HEK293 (cell line): ENCODE data around the gene KRTAP4-6.
"Not testable (repeated sequence)": the region's sequence is repeated elsewhere in the genome, so short reads cannot be mapped to it uniquely, and the experiment has no call there.

Experiments used
- CTCF ChIA-PET: fragments of 350-600 bp; formaldehyde crosslinking; extraction: SDS; loops from one replicate; lab custom pipeline; 2021; ENCODE audit warnings: antibody characterized with exemption; lab: Yijun Ruan, JAX
- POLR2A ChIA-PET: fragments of 300-600 bp; formaldehyde crosslinking; extraction: SDS; loops from one replicate; lab custom pipeline; 2020; ENCODE audit warnings: antibody characterized with exemption, inconsistent platforms; lab: Yijun Ruan, JAX
- H3K27ac ChIP-seq: fragments of 200-500 bp; sonication (Bioruptor generic); 2 replicates; pipeline ENCODE4 v1.5.1; 2014; ENCODE audit warnings: low read depth, low read length, control low read depth, inconsistent platforms; ENCODE audit errors: extremely low read depth
- H3K36me3 ChIP-seq, 2 experiments: fragments of 200-500 bp in 1 of 2; sonication (Bioruptor generic) in 1 of 2; 1 replicate in 1 of 2; 2 replicates in 1 of 2; pipeline ENCODE4 v1.5.1; 2014 to 2017; ENCODE audit warnings: inconsistent platforms in 2 of 2, low read length in 2 of 2; ENCODE audit not compliant: control insufficient read depth in 2 of 2, insufficient read depth in 1 of 2
- H3K4me1 ChIP-seq: fragments of 200-500 bp; sonication (Bioruptor generic); 2 replicates; pipeline ENCODE4 v1.5.1; 2014; ENCODE audit warnings: mild to moderate bottlenecking, low read length, inconsistent platforms; ENCODE audit not compliant: control insufficient read depth, insufficient read depth
- H3K4me3 ChIP-seq: 2 replicates; pipeline ENCODE4 v1.5.1; 2011; ENCODE audit warnings: low read depth, mild to moderate bottlenecking, control low read depth, low read length, moderate library complexity
- H3K9me3 ChIP-seq: fragments of 200-500 bp; sonication (Bioruptor generic); 2 replicates; pipeline ENCODE4 v1.5.1; 2014; ENCODE audit warnings: low read depth, low read length, inconsistent platforms; ENCODE audit not compliant: control insufficient read depth, insufficient read depth
- GLIS2 ChIP-seq: fragments of 450-650 bp; formaldehyde crosslinking; IDR thresholded peaks from 2 replicates; pipeline ENCODE4 v1.5.1; 2016; ENCODE audit warnings: missing biosample characterization, missing genetic modification characterization
- PRDM2 ChIP-seq: fragments of 450-650 bp; formaldehyde crosslinking; IDR thresholded peaks from 2 replicates; pipeline ENCODE4 v1.5.1; 2016; ENCODE audit warnings: missing biosample characterization, missing genetic modification characterization, borderline replicate concordance
- SCRT1 ChIP-seq: fragments of 450-650 bp; formaldehyde crosslinking; IDR thresholded peaks from 2 replicates; pipeline ENCODE4 v1.5.1; 2016; ENCODE audit warnings: missing biosample characterization, missing genetic modification characterization, borderline replicate concordance
- SCRT2 ChIP-seq: fragments of 450-650 bp; formaldehyde crosslinking; IDR thresholded peaks from 2 replicates; pipeline ENCODE4 v1.5.1; 2016; ENCODE audit warnings: missing biosample characterization, missing genetic modification characterization
- SETDB1 ChIP-seq: IDR thresholded peaks from one replicate; pipeline ENCODE4 v1.6.1; 2017; ENCODE audit warnings: mild to moderate bottlenecking, low read length, moderate library complexity, mixed read lengths; ENCODE audit not compliant: insufficient read length
- ZFHX2 ChIP-seq: fragments of 450-650 bp; formaldehyde crosslinking; conservative IDR thresholded peaks from 2 replicates; pipeline ENCODE4 v1.5.1; 2016; ENCODE audit warnings: missing biosample characterization, missing genetic modification characterization
- ZIC2 ChIP-seq: fragments of 450-650 bp; formaldehyde crosslinking; IDR thresholded peaks from 2 replicates; pipeline ENCODE4 v1.5.1; 2016; ENCODE audit warnings: missing biosample characterization, missing genetic modification characterization
- ZNF366 ChIP-seq: fragments of 450-650 bp; formaldehyde crosslinking; conservative IDR thresholded peaks from 2 replicates; pipeline ENCODE4 v1.5.1; 2016; ENCODE audit warnings: missing biosample characterization, missing genetic modification characterization
- ZNF621 ChIP-seq: fragments of 450-650 bp; formaldehyde crosslinking; IDR thresholded peaks from 2 replicates; pipeline ENCODE4 v1.5.1; 2017; ENCODE audit warnings: missing biosample characterization, missing genetic modification characterization
- ZNF76 ChIP-seq: fragments of 450-650 bp; formaldehyde crosslinking; IDR thresholded peaks from 2 replicates; pipeline ENCODE4; 2016; ENCODE audit warnings: low read depth, missing biosample characterization, missing genetic modification characterization, borderline replicate concordance
- ZNF776 ChIP-seq: fragments of 450-650 bp; formaldehyde crosslinking; IDR thresholded peaks from 2 replicates; pipeline ENCODE4 v1.5.0; 2017; ENCODE audit warnings: missing biosample characterization, missing genetic modification characterization, borderline replicate concordance
- ZSCAN30 ChIP-seq: fragments of 450-650 bp; IDR thresholded peaks from 2 replicates; pipeline ENCODE4 v1.5.1; 2018; ENCODE audit warnings: missing biosample characterization, mild to moderate bottlenecking, missing genetic modification characterization, moderate library complexity
- TF ChIP-seq, protein P1 (sequence below): fragments of 450-650 bp; formaldehyde crosslinking; IDR thresholded peaks from 2 replicates; pipeline ENCODE4 v1.5.1; 2016; ENCODE audit warnings: missing biosample characterization, missing genetic modification characterization

Gene KRTAP4-6

DNA sequence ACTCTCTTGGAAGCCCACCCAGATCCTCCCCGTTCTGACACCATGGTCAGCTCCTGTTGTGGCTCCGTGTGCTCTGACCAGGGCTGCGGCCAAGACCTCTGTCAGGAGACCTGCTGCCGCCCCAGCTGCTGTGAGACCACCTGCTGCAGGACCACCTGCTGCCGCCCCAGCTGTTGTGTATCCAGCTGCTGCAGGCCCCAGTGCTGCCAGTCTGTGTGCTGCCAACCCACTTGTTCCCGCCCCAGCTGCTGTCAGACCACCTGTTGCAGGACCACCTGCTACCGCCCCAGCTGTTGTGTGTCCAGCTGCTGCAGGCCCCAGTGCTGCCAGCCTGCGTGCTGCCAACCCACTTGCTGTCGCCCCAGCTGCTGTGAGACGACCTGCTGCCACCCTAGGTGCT lies 35.0 kb downstream of the KRTAP4-6 start, which contains the start of gene KRTAP4-9:
KRTAP4-9 (plus strand) TSS at position 43 of the 400 bp plus-strand sequence; CDS start at position 43, 0 bp downstream.
- H3K4me1 ChIP-seq, H3K4me3 ChIP-seq, POLR2A ChIA-PET, CTCF ChIA-PET, H3K36me3 ChIP-seq, H3K9me3 ChIP-seq, H3K27ac ChIP-seq: not testable (repeated sequence)
- peak; percentile 79; the same call in 1 of the 2 replicates for TF ChIP-seq SCRT1
- TF ChIP-seq SCRT2 (tag by site-specific recombination) = peak; percentile 67

- H3K27ac ChIP-seq, H3K9me3 ChIP-seq, H3K4me3 ChIP-seq, H3K4me1 ChIP-seq, POLR2A ChIA-PET, CTCF ChIA-PET, H3K36me3 ChIP-seq: not testable (repeated sequence)
These were observed 35.8 kb downstream of the KRTAP4-6 start for GRCh38 chr17:41104386-41105038.

DNA sequence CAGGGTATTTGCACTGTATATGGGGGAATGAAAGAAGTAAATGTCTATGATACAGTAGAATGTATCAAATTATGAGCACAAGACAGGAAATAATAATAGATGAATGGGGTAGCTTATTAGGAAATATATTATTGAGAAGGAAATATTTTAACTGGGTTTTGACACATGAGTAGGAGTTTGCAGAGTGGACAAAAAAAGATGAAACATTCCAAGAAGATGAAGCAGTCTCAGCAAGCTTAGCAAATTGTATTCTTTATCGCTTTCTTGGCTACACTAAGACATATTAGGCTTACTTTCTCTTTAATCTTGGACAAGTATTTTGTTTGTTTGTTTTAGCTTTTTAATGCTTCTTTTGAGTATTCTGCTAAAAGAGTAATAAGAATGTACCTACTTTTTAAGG lies 36.4 kb downstream of the KRTAP4-6 start:
- H3K36me3 ChIP-seq = no peaks in the 10 kb centered on the region
- ChIA-PET POLR2A (no interaction called here), CTCF (no interaction called here)
- H3K4me3 ChIP-seq = no peak overlapping the region
- H3K4me1 ChIP-seq = no peaks in the 10 kb centered on the region
- TF ChIP-seq ZNF366 (no peak), ZNF621 (tag by site-specific recombination) (no peak), ZNF76 (no peak), GLIS2 (tag by site-specific recombination) (no peak)
- TF ChIP-seq, protein P1, sequence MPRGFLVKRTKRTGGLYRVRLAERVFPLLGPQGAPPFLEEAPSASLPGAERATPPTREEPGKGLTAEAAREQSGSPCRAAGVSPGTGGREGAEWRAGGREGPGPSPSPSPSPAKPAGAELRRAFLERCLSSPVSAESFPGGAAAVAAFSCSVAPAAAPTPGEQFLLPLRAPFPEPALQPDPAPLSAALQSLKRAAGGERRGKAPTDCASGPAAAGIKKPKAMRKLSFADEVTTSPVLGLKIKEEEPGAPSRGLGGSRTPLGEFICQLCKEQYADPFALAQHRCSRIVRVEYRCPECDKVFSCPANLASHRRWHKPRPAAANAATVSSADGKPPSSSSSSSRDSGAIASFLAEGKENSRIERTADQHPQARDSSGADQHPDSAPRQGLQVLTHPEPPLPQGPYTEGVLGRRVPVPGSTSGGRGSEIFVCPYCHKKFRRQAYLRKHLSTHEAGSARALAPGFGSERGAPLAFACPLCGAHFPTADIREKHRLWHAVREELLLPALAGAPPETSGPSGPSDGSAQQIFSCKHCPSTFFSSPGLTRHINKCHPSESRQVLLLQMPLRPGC (tag by site-specific recombination) = no peak
- TF ChIP-seq, all 188 proteins: peak for 0
- H3K27ac ChIP-seq = no peak overlapping the region
- H3K9me3 ChIP-seq = no peaks in the 10 kb centered on the region

DNA sequence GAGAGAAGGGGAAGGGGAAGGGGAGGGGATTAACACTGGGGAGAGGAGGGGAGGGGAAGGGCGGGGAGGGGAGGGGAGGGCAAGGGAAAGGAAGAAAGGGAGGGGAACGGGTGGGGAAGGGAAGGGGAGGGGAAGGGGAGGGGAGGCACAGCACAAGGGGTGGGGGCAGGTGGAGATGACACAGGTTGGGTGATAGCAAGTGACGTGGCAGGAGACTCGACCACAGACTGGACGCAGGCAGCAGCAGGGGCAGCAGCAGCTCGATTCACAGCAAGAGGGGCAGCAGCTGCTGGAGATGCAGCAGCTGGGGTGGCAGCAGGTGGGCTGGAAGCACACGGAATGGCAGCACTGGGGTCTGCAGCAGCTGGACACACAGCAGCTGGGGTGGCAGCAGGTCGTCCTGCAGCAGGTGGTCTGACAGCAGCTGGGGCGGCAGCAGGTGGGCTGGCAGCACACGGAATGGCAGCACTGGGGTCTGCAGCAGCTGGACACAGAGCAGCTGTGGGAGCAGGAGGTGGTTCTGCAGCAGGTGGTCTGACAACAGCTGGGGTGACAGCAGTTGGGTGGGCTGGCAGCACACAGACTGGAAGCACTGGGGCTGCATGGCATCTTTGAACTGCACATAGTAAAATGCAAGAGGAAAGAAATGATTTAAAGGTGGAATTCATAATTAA lies 38.6 kb downstream of the KRTAP4-6 start, which contains the start of gene KRTAP4-16:
KRTAP4-16 (minus strand) TSS at position 624 of the 674 bp plus-strand sequence; CDS start at position 624, 0 bp downstream.
- Histone ChIP-seq H3K36me3 (no peaks in the 10 kb centered on the region), H3K4me1 (no peaks in the 10 kb centered on the region), H3K9me3 (no peaks in the 10 kb centered on the region), H3K27ac (no peak within 1 kb of the TSS), H3K4me3 (no peak within 1 kb of the TSS)
- ChIA-PET POLR2A (no interaction called here), CTCF (no interaction called here)
- TF ChIP-seq ZSCAN30 (no peak), PRDM2 (no peak), ZFHX2 (tag by site-specific recombination) (no peak), SETDB1 (no peak), ZIC2 (tag by site-specific recombination) (peak; percentile 63), ZNF776 (no peak)

DNA sequence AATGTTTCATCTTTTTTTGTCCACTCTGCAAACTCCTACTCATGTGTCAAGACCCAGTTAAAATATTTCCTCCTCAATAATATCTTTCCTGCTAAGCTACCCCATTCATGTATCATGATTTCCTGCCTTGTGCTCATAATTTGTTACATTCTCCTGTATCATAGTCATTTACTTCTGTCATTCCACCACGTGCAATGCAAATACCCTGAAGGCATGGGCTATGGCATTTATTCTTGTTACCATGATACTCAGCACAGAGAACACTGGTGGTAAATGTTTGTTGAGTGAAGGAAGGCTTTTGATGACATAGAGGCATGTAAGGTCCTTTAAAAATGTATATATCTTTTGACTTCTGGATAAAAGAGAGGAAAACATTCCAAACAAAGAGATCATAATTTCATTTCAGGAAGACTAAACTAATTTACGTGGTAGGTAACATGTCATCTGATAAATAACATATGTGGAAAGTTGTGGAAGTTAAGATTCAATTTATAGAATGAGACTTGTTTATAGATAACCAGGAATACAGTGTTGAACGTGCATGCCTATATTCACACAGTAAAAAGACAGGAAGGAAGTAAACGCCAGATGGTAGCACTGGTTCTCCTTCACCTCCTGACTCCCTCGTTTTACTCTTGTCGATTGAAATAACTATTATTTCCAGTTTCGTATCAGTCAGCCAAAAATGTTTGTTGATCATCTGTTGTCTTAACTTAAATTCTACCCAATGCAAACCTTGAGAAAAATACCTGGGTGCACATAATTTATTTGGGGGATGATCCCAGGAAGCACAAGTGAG lies 40.5 kb downstream of the KRTAP4-6 start:
- H3K27ac ChIP-seq, CTCF ChIA-PET, H3K4me3 ChIP-seq, H3K4me1 ChIP-seq, POLR2A ChIA-PET, H3K9me3 ChIP-seq, H3K36me3 ChIP-seq: not testable (repeated sequence)
